ENCODE measurements around the gene EPHA6.

DNA sequence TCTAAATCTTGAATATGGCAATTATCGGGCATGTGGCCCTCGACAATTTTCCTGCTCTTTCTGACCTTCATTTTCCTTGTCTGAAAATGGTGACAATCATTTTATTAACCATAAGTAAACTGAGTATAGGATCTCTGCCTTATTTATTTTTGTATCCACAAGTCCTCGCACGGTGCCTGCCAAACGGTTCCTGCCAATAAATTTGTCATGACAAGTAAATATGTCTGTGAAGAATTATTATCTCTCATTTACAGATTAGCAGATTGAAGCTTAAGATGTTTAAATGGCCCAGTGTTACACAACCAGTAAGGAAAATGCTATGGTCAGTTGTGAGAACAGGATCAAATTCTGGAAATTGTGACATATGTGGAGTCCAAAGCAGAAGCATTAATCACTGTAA, 884.3 kb downstream of the EPHA6 start:
- no peak for TF ChIP-seq POLR2A (IDR thresholded peaks at IDR 0.05)
- TF ChIP-seq, protein P1, sequence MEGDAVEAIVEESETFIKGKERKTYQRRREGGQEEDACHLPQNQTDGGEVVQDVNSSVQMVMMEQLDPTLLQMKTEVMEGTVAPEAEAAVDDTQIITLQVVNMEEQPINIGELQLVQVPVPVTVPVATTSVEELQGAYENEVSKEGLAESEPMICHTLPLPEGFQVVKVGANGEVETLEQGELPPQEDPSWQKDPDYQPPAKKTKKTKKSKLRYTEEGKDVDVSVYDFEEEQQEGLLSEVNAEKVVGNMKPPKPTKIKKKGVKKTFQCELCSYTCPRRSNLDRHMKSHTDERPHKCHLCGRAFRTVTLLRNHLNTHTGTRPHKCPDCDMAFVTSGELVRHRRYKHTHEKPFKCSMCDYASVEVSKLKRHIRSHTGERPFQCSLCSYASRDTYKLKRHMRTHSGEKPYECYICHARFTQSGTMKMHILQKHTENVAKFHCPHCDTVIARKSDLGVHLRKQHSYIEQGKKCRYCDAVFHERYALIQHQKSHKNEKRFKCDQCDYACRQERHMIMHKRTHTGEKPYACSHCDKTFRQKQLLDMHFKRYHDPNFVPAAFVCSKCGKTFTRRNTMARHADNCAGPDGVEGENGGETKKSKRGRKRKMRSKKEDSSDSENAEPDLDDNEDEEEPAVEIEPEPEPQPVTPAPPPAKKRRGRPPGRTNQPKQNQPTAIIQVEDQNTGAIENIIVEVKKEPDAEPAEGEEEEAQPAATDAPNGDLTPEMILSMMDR (IDR thresholded peaks at IDR 0.05 in 4 of 5, conservative IDR thresholded peaks at IDR 0.05 in 1 of 5), result no peak

All from gastrocnemius medialis (tissue), 4 donors.